Suppressor macrophage treated with lipopolysaccharide for 4 hours (primary cell): ENCODE measurements around the gene RARB.

Experiments
- DNase-seq: peaks from one replicate; pipeline ENCODE4 v3.0.0-alpha.2; 2020

Gene RARB

DNA sequence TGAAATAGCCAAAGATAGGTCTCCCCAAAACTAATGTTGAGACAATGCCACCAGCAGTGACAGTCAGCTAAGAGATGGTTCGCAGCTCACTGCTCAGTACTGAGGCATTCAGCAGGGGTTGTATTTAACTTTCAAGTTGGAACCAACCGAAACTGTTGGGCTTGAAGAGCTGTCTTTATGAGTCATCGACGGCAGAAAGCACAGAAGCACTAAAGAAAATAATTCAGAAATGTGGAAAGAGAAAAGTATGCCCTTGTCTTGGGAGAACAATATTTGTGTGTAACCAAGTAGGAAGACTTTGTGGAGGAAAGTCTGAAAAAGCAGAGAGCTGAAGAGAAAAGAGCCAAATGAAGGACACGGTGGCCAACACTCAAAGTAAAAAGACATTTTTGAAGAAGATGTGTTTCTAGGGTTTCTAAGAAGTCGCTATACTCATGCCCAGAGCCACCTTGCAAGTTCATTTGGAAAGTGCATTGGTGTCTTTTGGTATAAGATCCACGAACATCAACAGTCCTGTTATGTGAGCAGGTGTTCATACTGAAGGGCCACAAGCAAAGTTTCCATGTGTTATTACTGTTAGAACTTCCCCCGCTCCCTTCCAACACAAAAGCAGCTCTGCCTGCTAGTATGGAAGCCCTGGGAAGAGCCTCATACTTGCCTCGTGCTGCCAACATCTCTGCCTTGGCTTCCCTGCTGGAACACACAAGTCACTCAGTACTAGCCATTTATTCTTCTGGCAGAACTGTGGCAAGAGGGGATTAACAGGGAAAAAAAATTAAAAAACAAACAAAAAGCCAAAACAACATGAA is 4.1 kb upstream of the RARB start:
- no peak for DNase-seq

GRCh38 chr3:25424614-25425013 is 3.4 kb upstream of the RARB start:
- no peak for DNase-seq

GRCh38 chr3:25426408-25426807 is 1.7 kb upstream of the RARB start:
- no peak for DNase-seq

- no peak for DNase-seq
Measured at GRCh38 chr3:25427155-25427554, 908 bp upstream of the RARB start.

- DNase-seq = no peak
Measured at GRCh38 chr3:25427563-25427941, 511 bp upstream of the RARB start.

DNA sequence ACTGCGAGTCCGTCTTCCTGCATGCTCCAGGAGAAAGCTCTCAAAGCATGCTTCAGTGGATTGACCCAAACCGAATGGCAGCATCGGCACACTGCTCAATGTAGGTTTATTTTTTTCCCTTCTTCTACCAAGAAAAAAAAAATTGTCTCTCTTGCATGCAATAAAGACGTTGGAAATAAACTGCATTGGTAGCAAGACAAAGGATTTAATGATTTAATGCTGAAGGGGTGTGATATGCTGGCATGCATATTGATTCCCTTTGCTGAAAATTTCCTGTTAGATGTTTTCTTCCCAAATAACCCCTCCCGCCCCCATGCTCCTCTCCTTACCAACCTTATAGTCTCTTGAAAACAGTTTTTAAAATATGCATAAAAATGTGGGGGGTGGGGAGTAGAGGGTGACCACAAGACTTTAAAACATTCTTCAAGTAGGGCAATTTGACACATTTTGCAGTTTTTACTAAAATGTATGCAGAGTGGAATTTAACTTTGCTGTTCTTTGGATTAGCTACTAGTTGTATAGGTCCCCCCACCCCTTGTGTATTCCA is 799 bp downstream of the RARB start:
- no peak for DNase-seq

GRCh38 chr3:25429361-25430286 is 1.6 kb downstream of the RARB start:
- DNase-seq = no peak

GRCh38 chr3:25430287-25430934 is 2.3 kb downstream of the RARB start:
- DNase-seq = no peak

DNA sequence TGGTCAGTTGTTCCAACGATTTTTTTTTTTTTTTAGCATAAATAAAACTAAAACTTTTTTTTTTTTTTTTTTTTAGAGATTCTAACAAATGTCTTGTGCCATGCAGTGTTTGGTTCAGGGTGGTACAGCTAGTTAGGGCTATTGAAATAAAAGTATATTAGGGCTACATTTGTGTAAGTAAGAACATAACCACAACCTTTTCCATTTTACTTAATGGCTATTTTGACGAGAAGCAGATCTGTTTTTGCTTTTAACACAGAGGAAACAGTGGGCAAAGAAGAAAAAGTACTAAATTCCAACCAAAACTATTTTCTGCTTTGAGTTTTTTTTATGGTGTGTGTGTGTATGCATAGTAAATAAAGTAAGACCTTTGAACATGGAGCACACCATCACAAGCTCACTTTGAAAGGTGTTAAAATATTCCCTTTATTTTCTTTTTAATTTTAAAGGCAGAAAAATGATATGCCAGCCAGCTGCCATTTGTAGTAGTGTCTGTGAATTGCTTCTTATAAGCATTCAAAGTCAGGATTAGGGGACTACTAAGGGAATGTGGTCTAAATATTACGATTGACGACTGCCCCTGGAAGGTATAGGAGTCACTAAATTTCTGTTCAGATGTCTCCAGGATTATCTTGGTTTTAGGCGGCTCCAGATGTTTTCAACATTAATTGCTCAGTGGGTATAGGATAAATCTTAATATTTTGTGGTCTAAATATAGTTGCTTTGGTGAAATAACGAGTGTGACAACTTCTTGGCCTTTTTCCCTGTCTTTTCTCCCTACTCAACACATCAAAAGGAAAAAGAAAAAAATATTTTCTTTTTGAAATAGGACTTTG is 3.1 kb downstream of the RARB start:
- no peak for DNase-seq

DNA sequence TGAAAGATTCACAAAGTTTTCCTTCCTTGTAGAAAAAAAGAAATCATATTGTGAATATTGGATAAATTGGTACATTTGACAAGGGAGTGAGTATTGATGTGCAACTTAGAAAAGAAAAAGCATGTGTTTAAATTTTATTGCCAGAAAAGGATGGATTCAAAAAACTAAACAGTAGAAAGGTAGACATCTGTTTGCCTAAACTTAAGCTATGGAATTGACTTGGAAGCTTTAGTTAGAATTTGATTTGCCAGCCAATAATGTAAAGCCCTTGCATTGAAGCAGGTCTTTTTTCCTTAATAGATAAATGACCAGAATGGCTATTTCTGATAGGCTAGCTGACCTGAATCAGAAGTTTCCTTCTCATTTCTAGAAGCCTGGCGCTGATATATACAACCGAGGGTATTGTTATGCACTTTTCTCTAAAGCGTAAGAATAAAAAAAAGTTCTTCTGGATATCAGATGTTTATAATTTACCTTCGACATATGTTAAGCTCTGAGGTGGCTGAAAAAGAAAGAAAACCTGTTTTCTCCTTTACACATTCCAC is 4.2 kb downstream of the RARB start:
- DNase-seq = no peak

GRCh38 chr3:25433106-25433505 is 5.0 kb downstream of the RARB start:
- no peak for DNase-seq

DNA sequence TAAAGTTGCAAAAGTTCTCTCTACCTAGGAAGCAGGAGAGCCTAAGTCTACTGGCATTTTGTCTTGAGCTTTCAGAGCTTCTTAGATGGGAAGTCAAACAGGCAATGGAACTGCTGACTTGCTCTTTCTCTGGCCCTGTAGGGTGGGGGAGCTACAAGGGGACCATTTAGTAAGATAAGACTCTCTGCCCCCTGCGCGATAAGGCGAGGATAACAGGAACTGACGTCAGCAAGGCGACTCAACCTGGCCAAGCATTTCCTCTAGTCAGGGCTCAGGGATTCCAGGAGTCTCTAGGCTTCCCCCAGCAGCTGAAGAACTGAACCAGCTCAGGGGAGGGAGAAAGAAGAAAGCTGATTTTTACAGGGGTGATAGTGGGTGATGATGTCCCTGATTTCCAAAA is 5.8 kb downstream of the RARB start:
- DNase-seq = no peak

GRCh38 chr3:25437953-25438352 is 9.9 kb downstream of the RARB start:
- no peak for DNase-seq

DNA sequence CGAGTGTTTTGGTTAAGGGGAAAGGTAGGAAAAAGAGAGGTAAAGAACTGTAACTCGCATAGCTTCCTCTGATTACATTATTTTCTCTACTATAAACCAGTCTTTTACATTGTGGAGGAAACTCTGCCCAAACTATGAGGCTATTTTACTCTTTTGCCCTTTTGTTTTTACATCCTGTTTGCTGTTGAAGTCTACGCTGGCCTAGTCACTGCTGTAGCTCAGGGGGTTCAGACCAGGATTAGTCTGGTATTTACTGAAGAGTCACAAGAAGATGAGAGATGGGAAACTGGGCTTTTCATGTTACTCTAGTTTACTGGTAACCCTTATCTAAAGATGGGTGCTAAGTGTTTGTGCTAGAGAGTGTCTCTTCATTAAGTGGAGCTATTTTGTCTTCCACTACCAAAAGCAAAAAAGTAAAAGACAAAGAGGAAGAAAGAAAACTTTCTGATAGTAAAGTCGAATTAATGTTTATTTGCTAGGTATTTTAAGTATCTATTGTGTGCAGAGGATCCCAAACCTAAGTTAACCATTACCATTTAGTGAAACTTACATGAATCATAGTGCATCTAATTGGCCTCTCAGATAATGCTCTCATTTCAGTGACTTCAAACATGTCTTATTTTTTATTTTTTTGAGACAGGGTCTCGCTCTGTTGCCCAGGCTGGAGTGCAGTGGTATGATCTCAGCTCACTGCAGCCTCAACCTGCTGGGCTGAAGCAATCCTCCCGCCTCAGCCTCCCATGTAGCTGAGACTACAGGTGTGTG is 10.9 kb downstream of the RARB start:
- no peak for DNase-seq

DNA sequence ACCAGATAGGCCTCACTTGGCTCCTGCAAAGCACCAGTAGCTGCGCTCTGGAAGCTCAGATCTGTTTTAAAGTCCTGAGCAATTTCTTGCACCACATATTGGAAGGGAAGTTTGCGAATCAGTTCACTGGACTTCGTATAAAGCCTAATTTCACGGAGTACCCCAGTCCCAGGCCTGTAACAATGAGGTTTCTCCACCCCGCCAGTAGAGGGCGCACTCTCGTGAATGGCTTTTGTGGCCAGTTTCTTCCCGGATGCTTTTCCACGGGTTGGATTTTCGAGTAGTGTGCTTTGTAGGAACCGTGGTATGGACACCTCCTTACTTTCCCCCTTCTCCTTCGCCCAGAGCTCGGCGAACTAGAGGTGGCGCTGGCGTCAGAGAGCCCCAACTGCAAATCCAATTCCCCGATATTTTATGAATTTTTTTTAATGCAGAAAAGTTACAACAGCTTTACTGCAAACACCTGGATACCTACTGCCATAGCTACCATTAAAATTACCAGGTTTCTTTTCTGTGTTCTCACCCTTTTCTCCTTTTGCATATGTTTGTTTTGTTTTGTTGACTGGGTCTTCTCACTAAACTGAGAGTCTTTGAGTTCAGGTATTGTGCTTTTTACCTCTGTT is 13.3 kb downstream of the RARB start:
- peak; percentile 35 for DNase-seq

- no peak for DNase-seq
Measured at GRCh38 chr3:25442486-25442885, 14.4 kb downstream of the RARB start.

- DNase-seq = no peak
Measured at GRCh38 chr3:25444273-25444672, 16.2 kb downstream of the RARB start.

- DNase-seq = no peak
Measured at GRCh38 chr3:25445731-25446130, 17.7 kb downstream of the RARB start.

DNA sequence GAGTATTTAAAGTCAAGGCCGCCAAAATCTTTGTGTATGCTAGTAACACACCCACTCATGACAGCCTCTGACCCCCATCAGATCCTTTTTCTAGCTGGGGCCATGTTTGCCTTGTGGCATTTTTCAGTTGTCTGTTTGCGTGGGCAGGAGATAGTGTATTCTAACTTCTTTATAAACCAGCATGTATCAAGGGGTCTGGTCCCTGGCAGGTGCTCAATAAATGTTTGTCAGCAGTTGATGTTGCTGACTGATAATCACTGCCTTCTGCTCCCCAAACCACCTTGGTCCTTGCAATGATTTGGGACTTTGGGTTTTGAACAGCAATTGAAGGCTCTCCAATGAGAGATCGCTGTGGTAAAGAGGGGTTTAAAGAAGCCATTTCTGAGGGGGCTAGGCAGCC is 19.2 kb downstream of the RARB start:
- DNase-seq = no peak

GRCh38 chr3:25447925-25448324 is 19.9 kb downstream of the RARB start:
- DNase-seq = no peak
